ENCODE measurements around the gene KCNMA1. TPM values are rescaled to one million over a fixed set of nuclear protein-coding genes. Genes with fewer than 3 reads are reported as not detected.

KCNMA1 gene
- total and polyA plus RNA-seq, 10 donors: 9.3 to 114 (median 51.5) TPM

DNA sequence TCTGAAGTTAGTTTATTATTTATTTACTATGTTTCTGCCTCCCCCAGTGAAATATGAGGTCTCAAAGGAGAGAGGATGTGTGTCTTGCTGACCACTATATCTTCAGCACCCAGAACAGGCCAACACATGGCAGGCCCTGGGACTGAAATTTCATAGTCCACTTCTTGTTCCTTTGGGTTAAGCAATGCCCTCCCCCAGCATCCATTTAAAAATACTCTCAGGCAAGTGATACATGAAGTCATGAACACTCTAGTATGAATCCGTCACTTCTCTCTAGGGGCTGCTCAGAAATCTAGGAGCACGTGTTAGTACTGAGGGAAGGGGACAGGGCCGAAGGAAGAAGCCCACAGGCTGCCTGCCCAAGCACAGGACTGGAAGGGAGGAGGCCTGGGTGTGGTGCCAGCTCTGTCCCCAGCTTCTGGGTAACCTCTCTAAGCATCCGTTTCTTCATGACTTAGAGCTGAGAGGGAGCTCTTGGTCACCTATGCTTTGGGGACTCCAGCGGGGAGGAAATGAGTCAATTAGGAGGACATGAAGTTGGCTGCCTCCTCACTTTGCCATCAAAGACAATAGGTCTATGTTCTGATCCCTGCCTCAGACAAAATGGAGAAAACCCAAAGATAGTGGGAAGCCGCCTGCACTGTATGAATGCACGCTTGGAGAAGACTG is 119.2 kb downstream of the KCNMA1 start:
- WGBS, 5 donors: 86 to 91% (median 88%) methylated on average over 6 to 7 of the region's 7 CpGs
- Histone ChIP-seq H3K9me3 (no peaks in the 10 kb centered on the region), H3K27ac (peak overlapping the region in 2 of 8 donors; percentile 16 to 35), H3K27me3 (replicated peaks in 1 of 7) (no peaks in the 10 kb centered on the region), H3K4me3 (no peak overlapping the region), H3K36me3 (no peaks in the 10 kb centered on the region), H3K4me1 (no peaks in the 10 kb centered on the region)
- intact Hi-C loops (cut with DNase I; ENCODE audit: low total_unique reads): no loop called here
- no peak for DNase-seq
- TF ChIP-seq POLR2A (IDR thresholded peaks at IDR 0.05): no peak
- no peak for TF ChIP-seq POLR2AphosphoS5 (IDR thresholded peaks at IDR 0.05)
- TF ChIP-seq, protein P1, sequence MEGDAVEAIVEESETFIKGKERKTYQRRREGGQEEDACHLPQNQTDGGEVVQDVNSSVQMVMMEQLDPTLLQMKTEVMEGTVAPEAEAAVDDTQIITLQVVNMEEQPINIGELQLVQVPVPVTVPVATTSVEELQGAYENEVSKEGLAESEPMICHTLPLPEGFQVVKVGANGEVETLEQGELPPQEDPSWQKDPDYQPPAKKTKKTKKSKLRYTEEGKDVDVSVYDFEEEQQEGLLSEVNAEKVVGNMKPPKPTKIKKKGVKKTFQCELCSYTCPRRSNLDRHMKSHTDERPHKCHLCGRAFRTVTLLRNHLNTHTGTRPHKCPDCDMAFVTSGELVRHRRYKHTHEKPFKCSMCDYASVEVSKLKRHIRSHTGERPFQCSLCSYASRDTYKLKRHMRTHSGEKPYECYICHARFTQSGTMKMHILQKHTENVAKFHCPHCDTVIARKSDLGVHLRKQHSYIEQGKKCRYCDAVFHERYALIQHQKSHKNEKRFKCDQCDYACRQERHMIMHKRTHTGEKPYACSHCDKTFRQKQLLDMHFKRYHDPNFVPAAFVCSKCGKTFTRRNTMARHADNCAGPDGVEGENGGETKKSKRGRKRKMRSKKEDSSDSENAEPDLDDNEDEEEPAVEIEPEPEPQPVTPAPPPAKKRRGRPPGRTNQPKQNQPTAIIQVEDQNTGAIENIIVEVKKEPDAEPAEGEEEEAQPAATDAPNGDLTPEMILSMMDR (IDR thresholded peaks at IDR 0.05 in 8 of 11, conservative IDR thresholded peaks at IDR 0.05 in 3 of 11): no peak

DNA sequence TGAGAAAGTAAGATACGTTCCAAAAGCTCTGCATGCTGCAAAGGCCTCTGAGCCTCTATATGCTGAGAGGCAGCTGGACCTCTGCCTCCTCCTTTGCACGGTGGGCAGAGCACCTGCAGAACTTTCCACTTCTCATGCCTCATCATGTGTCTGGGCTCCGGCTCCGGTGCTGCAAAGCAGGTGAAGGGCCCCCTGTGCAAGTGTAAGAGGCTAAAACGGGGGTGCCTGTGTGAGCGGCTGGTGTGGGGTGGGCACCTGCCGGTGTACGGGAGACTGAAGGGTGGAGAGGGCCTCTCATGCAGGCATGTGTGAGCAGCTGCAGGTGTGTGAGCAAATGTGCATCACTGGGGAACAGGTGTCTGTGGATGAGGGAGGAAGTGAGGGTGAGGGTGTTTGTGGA is 121.0 kb downstream of the KCNMA1 start:
- Histone ChIP-seq H3K9me3 (no peaks in the 10 kb centered on the region), H3K36me3 (no peaks in the 10 kb centered on the region), H3K4me3 (no peak overlapping the region), H3K27me3 (replicated peaks in 1 of 7) (no peaks in the 10 kb centered on the region), H3K27ac (no peak overlapping the region), H3K4me1 (no peaks in the 10 kb centered on the region)
- WGBS, 5 donors: 78 to 91% (median 86%) methylated on average over 8 of the region's 8 CpGs
- TF ChIP-seq, protein P1 (IDR thresholded peaks at IDR 0.05 in 8 of 11, conservative IDR thresholded peaks at IDR 0.05 in 3 of 11): no peak
- TF ChIP-seq POLR2AphosphoS5 (IDR thresholded peaks at IDR 0.05) (no peak), POLR2A (IDR thresholded peaks at IDR 0.05) (no peak)
- no peak for DNase-seq
- intact Hi-C loops (cut with DNase I; ENCODE audit: low total_unique reads): no loop called here

DNA sequence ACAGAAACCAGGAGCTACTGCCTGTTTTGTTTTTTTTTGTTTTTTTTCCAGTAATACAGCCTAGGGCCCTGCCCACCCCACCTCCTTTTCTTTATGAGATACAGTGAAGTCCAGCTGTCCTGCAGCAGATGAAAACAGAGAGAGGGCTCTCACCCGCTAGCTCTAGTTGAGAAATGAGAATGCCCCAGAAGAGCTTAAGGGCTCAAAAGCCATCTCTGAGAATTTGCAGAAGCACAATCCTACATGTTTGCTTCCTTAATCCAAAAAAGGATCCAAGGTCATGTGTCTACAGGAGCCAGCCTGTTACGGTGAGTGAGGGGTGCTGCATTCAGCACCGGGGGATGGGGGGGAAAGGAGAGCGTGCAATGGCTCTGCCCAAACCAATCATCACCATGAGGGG is 122.7 kb downstream of the KCNMA1 start:
- H3K4me1 ChIP-seq: no peaks in the 10 kb centered on the region
- no peak overlapping the region for H3K27ac ChIP-seq
- WGBS, 5 donors: 85 to 92% (median 91%) methylated on average over 4 of the region's 4 CpGs
- no peak for DNase-seq
- H3K4me3 ChIP-seq: no peak overlapping the region
- intact Hi-C loops (cut with DNase I; ENCODE audit: low total_unique reads): no loop called here
- TF ChIP-seq POLR2AphosphoS5 (IDR thresholded peaks at IDR 0.05): no peak
- no peaks in the 10 kb centered on the region for H3K27me3 ChIP-seq (replicated peaks in 1 of 7)
- no peaks in the 10 kb centered on the region for H3K9me3 ChIP-seq
- H3K36me3 ChIP-seq: no peaks in the 10 kb centered on the region

DNA sequence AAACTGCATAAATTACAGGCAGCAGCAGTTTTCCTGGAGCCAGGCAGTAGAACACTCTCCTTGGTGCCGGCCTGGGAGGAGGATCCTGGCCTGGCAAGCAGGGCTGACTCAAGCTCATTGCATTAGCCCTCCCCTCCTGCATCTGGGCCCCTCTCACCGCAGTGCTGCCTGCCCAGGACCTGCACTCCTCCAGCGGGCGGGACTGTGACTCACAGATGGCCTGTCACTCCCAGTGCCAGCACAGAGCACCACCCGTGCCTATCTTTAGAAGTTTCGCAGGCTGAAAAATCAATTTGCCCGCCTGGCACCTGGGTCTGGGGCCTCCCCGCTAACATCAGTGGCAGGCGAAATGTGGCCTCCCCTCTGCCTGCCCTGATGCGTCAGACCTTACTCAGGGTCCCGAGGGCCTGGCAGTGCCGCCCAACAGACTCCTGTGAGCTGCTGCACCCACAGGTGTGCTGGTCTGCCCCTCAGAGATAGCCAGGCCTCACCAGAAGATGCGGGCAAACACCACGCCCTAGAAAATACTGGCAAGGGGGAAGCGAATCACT is 123.8 kb downstream of the KCNMA1 start:
- intact Hi-C loops (cut with DNase I; ENCODE audit: low total_unique reads): no loop called here
- Histone ChIP-seq H3K4me3 (no peak overlapping the region), H3K27ac (peak overlapping the region in 1 of 8 donors; percentile 8), H3K27me3 (replicated peaks in 1 of 7) (no peaks in the 10 kb centered on the region), H3K36me3 (no peaks in the 10 kb centered on the region), H3K9me3 (no peaks in the 10 kb centered on the region), H3K4me1 (no peaks in the 10 kb centered on the region)
- TF ChIP-seq POLR2A (IDR thresholded peaks at IDR 0.05): no peak
- TF ChIP-seq POLR2AphosphoS5 (IDR thresholded peaks at IDR 0.05): no peak
- TF ChIP-seq, protein P1 (IDR thresholded peaks at IDR 0.05 in 8 of 11, conservative IDR thresholded peaks at IDR 0.05 in 3 of 11): no peak
- DNase-seq: no peak
- 85 to 91% (median 90%) methylated on average over 5 to 15 of the region's 15 CpGs for WGBS, 5 donors
